Uterine smooth muscle cell (primary cell): ENCODE data around the gene SCYGR3. TPM values are rescaled to one million over a fixed set of nuclear protein-coding genes. Genes with fewer than 3 reads are reported as not detected.

ENCODE experiments used
- total RNA-seq: library from RNA; depleted of rRNA; stranded (reverse); fragments of >200 nt; gene quantifications from 2 replicates; pipeline ENCODE4 v1.2.3, GENCODE V29; 2014

The SCYGR3 gene, protein sequence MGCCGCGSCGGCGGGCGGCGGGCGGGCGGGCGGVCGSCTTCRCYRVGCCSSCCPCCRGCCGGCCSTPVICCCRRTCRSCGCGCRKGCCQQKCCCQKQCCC
- not detected in 2 replicates for total RNA-seq

DNA sequence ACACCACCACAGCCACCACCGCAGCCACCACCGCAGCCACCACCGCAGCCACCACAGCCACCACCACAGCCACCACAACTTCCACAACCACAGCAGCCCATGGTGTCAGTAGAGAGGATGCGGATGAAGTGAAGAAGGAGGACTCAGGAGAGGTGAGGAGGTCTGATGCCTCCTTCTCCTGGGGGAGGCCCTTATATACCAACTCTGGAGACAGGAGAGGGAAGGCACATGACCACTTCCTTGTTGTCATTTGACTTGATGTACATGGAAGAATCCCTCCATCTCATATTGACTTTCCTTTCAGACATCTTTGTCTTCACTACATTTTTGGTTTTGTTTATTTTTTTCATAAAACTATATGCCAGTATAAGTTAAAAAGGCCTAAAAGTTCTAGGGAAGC is at the start of gene SCYGR3:
Gene SCYGR3 (minus strand): TSS at position 101 of the 400 bp plus-strand sequence. CDS start 0 bp downstream, at position 101.

DNA sequence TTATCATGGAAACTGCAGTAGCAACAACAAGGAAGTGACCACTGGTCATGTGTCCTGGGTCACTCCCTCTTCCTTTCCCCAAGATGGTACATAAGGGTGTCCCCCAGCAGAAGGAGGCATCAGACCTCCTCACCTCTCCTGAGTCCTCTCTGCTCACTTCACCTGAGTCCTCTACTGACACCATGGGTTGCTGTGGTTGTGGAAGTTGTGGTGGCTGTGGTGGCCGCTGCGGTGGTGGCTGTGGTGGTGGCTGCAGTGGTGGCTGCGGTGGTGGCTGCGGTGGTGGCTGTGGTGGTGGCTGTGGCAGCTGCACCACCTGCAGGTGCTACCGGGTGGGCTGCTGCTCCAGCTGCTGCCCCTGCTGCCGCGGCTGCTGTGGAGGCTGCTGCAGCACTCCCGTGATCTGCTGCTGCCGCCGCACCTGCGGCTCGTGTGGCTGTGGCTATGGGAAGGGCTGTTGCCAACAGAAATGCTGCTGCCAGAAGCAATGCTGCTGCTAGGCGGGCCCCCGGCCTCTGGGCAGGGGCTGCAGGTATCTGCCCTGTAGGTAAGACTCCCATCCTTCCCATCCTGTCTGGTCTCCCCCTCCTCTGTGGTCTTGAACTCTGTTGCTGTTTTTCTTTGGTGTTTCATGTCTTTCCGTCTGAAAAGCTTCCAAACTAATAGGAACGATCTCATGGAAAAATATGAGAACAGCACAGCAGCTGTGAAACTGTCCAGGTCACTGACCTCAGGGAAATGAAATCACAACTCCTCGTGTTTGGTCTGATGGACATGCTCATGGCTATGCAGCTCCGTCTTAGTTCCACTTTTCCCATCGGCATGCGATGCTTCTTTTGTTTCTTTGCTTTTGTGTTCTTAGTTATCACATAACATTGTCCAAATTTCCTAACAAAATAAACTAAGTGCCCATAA is 2.9 kb upstream of the SCYGR3 start, which contains the start of gene SCYGR4:
Gene SCYGR4 (plus strand): TSS at position 183 of the 915 bp plus-strand sequence. CDS start 0 bp downstream, at position 183.

DNA sequence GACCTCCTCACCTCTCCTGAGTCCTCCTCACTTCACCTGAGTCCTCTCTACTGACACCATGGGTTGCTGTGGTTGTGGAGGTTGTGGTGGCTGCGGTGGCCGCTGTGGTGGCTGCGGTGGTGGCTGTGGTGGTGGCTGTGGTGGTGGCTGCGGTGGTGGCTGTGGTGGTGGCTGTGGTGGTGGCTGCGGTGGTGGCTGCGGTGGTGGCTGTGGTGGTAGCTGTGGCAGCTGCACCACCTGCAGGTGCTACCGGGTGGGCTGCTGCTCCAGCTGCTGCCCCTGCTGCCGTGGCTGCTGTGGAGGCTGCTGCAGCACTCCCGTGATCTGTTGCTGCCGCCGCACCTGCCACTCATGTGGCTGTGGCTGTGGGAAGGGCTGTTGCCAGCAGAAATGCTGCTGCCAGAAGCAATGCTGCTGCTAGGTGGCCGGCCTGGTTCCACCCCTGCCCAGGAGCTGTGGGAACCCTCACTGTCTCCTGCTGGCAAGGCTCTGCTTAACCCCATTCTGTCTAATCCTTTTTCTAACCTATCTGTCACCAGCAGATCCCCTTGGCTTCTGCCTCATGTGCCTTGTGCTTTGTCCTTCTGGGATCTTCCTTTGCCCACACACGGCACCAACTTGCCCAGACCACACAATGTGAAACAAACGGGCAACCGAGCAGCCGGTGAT is 15.7 kb downstream of the SCYGR3 start, which contains the start of gene SCYGR2:
Gene SCYGR2 (plus strand): TSS at position 59 of the 669 bp plus-strand sequence. CDS start 0 bp downstream, at position 59.

Other genes with a start within 250 kb of the SCYGR3 start
- gene TM4SF20, start 235.5 kb downstream of the SCYGR3 start, total RNA-seq, result not detected in 2 replicates
- gene SCYGR1, start 226.9 kb downstream of the SCYGR3 start, total RNA-seq, result not detected in 2 replicates
- gene AGFG1, start 142.7 kb downstream of the SCYGR3 start, total RNA-seq, result 38.6 and 42.1 TPM in 2 replicates
- gene SCYGR2, start 15.9 kb downstream of the SCYGR3 start, total RNA-seq, result not detected in 2 replicates
- not detected in 2 replicates for gene SCYGR4, start 2.7 kb upstream of the SCYGR3 start, total RNA-seq
- gene SCYGR5, start 52.0 kb upstream of the SCYGR3 start, total RNA-seq, result not detected in 2 replicates
- gene SLC19A3, start 103.2 kb upstream of the SCYGR3 start, total RNA-seq, result under 0.01 TPM in 2 replicates
- gene SCYGR6, start 109.9 kb upstream of the SCYGR3 start, total RNA-seq, result not detected in 2 replicates
- not detected in 2 replicates for gene SCYGR7, start 113.5 kb upstream of the SCYGR3 start, total RNA-seq
- not detected in 2 replicates for gene SCYGR8, start 131.1 kb upstream of the SCYGR3 start, total RNA-seq
- gene CCL20, start 199.0 kb upstream of the SCYGR3 start, total RNA-seq, result not detected in 2 replicates